K562 (cell line): ENCODE results near the gene C17orf78. TPM values are rescaled to one million over a fixed set of nuclear protein-coding genes. Genes with fewer than 3 reads are reported as not detected.
A peak's percentile ranks its signal among the peaks of the same experiment; 100 is the strongest.

Source experiments
- AFF4 ChIP-seq: sonication (generic); formaldehyde crosslinking; IDR thresholded peaks from 2 replicates; pipeline ENCODE4 v1.8.0; 2023; ENCODE audit warnings: mild to moderate bottlenecking, missing genetic modification reagents
- ARID2 ChIP-seq: fragments of 450-650 bp; IDR thresholded peaks from 2 replicates; pipeline ENCODE4 v1.6.1; 2017; ENCODE audit warnings: antibody characterized with exemption, mild to moderate bottlenecking
- ATF7 ChIP-seq: fragments of 450-650 bp; IDR thresholded peaks from 2 replicates; pipeline ENCODE4 v1.7.1; 2014; ENCODE audit warnings: mild to moderate bottlenecking, moderate library complexity
- CBX2 ChIP-seq: fragments of 200-600 bp; sonication (generic); IDR thresholded peaks from one replicate; pipeline ENCODE4 v1.6.1; 2012; ENCODE audit warnings: mild to moderate bottlenecking, low read length, inconsistent platforms; ENCODE audit not compliant: insufficient read depth, poor library complexity, severe bottlenecking
- CTBP1 ChIP-seq: fragments of 450-650 bp; IDR thresholded peaks from 2 replicates; pipeline ENCODE4 v1.6.1; 2016; ENCODE audit warnings: borderline replicate concordance
- DIDO1 ChIP-seq: fragments of 450-650 bp; IDR thresholded peaks from 2 replicates; pipeline ENCODE4 v1.6.1; 2016; ENCODE audit warnings: low read depth, missing biosample characterization, missing genetic modification characterization
- GABPB2 ChIP-seq: fragments of 250-450 bp; sonication (Bioruptor Pico); conservative IDR thresholded peaks from 2 replicates; pipeline ENCODE4 v1.5.1; 2021; ENCODE audit warnings: mild to moderate bottlenecking
- HMGXB4 ChIP-seq: sonication (generic); formaldehyde crosslinking; IDR thresholded peaks from 2 replicates; pipeline ENCODE4 v1.8.1; 2023; ENCODE audit warnings: mild to moderate bottlenecking, missing genetic modification reagents
- ILF3 ChIP-seq: fragments of 450-650 bp; IDR thresholded peaks from 2 replicates; pipeline ENCODE4 v1.6.1; 2018; ENCODE audit warnings: antibody characterized with exemption, mild to moderate bottlenecking, moderate library complexity, borderline replicate concordance
- NFRKB ChIP-seq: fragments of 450-650 bp; IDR thresholded peaks from 2 replicates; pipeline ENCODE4 v1.6.1; 2016; ENCODE audit warnings: low read depth
- TEAD2 ChIP-seq: fragments of 450-650 bp; IDR thresholded peaks from 2 replicates; pipeline ENCODE4 v1.6.1; 2016; ENCODE audit warnings: missing genetic modification characterization, control low read depth, missing compliant biosample characterization
- THRA ChIP-seq: fragments of 450-650 bp; IDR thresholded peaks from 2 replicates; pipeline ENCODE4 v1.6.1; 2017; ENCODE audit warnings: mild to moderate bottlenecking, moderate library complexity
- U2AF2 ChIP-seq: fragments of 200-400 bp; formaldehyde crosslinking; optimal IDR thresholded peaks from 2 replicates; pipeline ENCODE3; 2017; ENCODE audit warnings: low read depth, mild to moderate bottlenecking, low read length
- ZBTB11 ChIP-seq, 3 experiments: fragments of 200-800 bp in 1 of 3; fragments of 250-450 bp in 1 of 3; fragments of 450-650 bp in 1 of 3; sonication (Bioruptor Pico) in 1 of 3; sonication (Bioruptor generic) in 1 of 3; formaldehyde crosslinking in 1 of 3; IDR thresholded peaks; 2 replicates each; pipeline versions ENCODE4 v1.6.1 to v1.8.0; 2016 to 2022; ENCODE audit warnings: mild to moderate bottlenecking in 2 of 3, missing genetic modification characterization in 2 of 3, missing compliant biosample characterization in 1 of 3, moderate library complexity in 1 of 3
- ZNF764 ChIP-seq: fragments of 250-450 bp; sonication (Bioruptor Pico); IDR thresholded peaks from 2 replicates; pipeline ENCODE4 v1.4.0; 2020; ENCODE audit warnings: low read depth, mild to moderate bottlenecking, moderate library complexity
- polyA plus RNA-seq, 8 experiments: library from polyadenylated mRNA; depleted of rRNA in 4 of 8; stranded (reverse) in 5 of 8; unstranded in 3 of 8; fragments of >200 nt; fragmentation: Nextera tagmentation in 2 of 8; fragmentation: Illumina TruSeq in 1 of 8; extraction: Ambion mirVana in 2 of 8; extraction: Trizol in 1 of 8; gene quantifications; 2 replicates each; pipeline versions ENCODE4 v1.2.1 to v1.2.3, GENCODE V29; 2011 to 2014; ENCODE audit warnings: inconsistent platforms in 1 of 8, missing spikeins in 1 of 8
- total RNA-seq, 7 experiments: library from RNA; depleted of rRNA in 6 of 7; stranded (reverse); fragments of >200 nt in 6 of 7; fragmentation: Illumina TruSeq in 2 of 7; extraction: Trizol in 2 of 7; gene quantifications; 2 replicates each; pipeline versions ENCODE4 v1.2.1 to v1.2.3, GENCODE V29; 2011 to 2021; ENCODE audit warnings: low replicate concordance in 1 of 7

The C17orf78 gene
- total and polyA plus RNA-seq, 9 of the 15 experiments (the other 6 are each of a cell fraction or from before 2014, with no cell fraction given) = not detected

- TF ChIP-seq ARID2 (no peak), THRA (no peak), GABPB2 (CRISPR knock-in tag) (no peak), ILF3 (no peak), ZNF764 (CRISPR knock-in tag) (no peak), CBX2 (no peak), DIDO1 (tag) (no peak), U2AF2 (no peak), TEAD2 (tag) (no peak), ZBTB11 (CRISPR knock-in tag; IDR thresholded peaks at IDR 0.05) (0 out of 6 replicates have a peak, but pooled peaks of 1 of the 3 experiments have one; percentile 23), ATF7 (0 out of 2 replicates have a peak, but pooled peaks have one; percentile 19), NFRKB (0 out of 2 replicates have a peak, but pooled peaks have one; percentile 21), CTBP1 (peak; percentile 73; the same call in 1 of the 2 replicates), HMGXB4 (CRISPR knock-in tag) (0 out of 2 replicates have a peak, but pooled peaks have one; percentile 70), AFF4 (CRISPR knock-in tag) (no peak)
Observed at GRCh38 chr17:37405955-37406634, 30.3 kb downstream of the C17orf78 start (continued).
